HepG2 (cell line): ENCODE measurements around the gene MSMP. TPM values are rescaled to one million over a fixed set of nuclear protein-coding genes. Genes with fewer than 3 reads are reported as not detected.

Experiments
- BHLHE40 ChIP-seq: IDR thresholded peaks from 2 replicates; pipeline ENCODE4 v1.6.1; 2011; ENCODE audit warnings: low read length, improper control_type of control experiment
- DMAP1 ChIP-seq: IDR thresholded peaks from 2 replicates; pipeline ENCODE4 v1.6.1; 2016
- FOSL2 ChIP-seq: sonication (generic); formaldehyde crosslinking; IDR thresholded peaks from 2 replicates; pipeline ENCODE4 v1.4.0; 2020; ENCODE audit warnings: missing genetic modification reagents
- FOXJ3 ChIP-seq: sonication (generic); formaldehyde crosslinking; IDR thresholded peaks from 2 replicates; pipeline ENCODE4 v1.4.0; 2020; ENCODE audit warnings: missing genetic modification reagents, mild to moderate bottlenecking, borderline replicate concordance
- GTF3A ChIP-seq: sonication (generic); formaldehyde crosslinking; conservative IDR thresholded peaks from 2 replicates; pipeline ENCODE4 v1.4.0; 2020; ENCODE audit warnings: mild to moderate bottlenecking, missing genetic modification reagents
- KMT2A ChIP-seq: sonication (generic); formaldehyde crosslinking; IDR thresholded peaks from 2 replicates; pipeline ENCODE4 v1.4.0; 2020; ENCODE audit warnings: missing genetic modification reagents
- MAFF ChIP-seq: IDR thresholded peaks from 2 replicates; pipeline ENCODE4 v1.6.1; 2011; ENCODE audit warnings: low read depth, low read length, improper control_type of control experiment
- MBD4 ChIP-seq: IDR thresholded peaks from 2 replicates; pipeline ENCODE4 v1.6.1; 2012; ENCODE audit warnings: low read length, inconsistent platforms, borderline replicate concordance
- NFE2L2 ChIP-seq: fragments of 150-350 bp; IDR thresholded peaks from 2 replicates; pipeline ENCODE4 v1.6.1; 2014; ENCODE audit warnings: low read length
- RBM22 ChIP-seq: fragments of 200-400 bp; formaldehyde crosslinking; optimal IDR thresholded peaks from 2 replicates; pipeline ENCODE3; 2017; ENCODE audit warnings: mild to moderate bottlenecking, low read length, moderate library complexity
- RFX1 ChIP-seq: fragments of 450-650 bp; IDR thresholded peaks from 2 replicates; pipeline ENCODE4 v1.6.1; 2017
- SCMH1 ChIP-seq: sonication (generic); formaldehyde crosslinking; IDR thresholded peaks from 2 replicates; pipeline ENCODE4 v1.9.0; 2021; ENCODE audit warnings: missing genetic modification reagents, mild to moderate bottlenecking, borderline replicate concordance
- SRSF4 ChIP-seq: fragments of 200-400 bp; formaldehyde crosslinking; IDR thresholded peaks from one replicate; pipeline ENCODE4 v1.6.1; 2018; ENCODE audit warnings: mild to moderate bottlenecking, low read depth, low read length, moderate library complexity; ENCODE audit not compliant: poor library complexity, severe bottlenecking
- ZNF34 ChIP-seq: sonication (generic); formaldehyde crosslinking; IDR thresholded peaks from 2 replicates; pipeline ENCODE4 v1.4.0; 2020; ENCODE audit warnings: mild to moderate bottlenecking, missing genetic modification reagents, borderline replicate concordance
- ZNF343 ChIP-seq: sonication (generic); formaldehyde crosslinking; IDR thresholded peaks from 2 replicates; pipeline ENCODE4 v1.4.0; 2020; ENCODE audit warnings: mild to moderate bottlenecking, missing genetic modification reagents
- ZNF768 ChIP-seq: sonication (generic); formaldehyde crosslinking; IDR thresholded peaks from 2 replicates; pipeline ENCODE4 v1.4.0; 2020; ENCODE audit warnings: missing genetic modification reagents
- ZNF777 ChIP-seq: sonication (generic); formaldehyde crosslinking; IDR thresholded peaks from 2 replicates; pipeline ENCODE4 v1.4.0; 2020; ENCODE audit warnings: missing genetic modification reagents
- ZSCAN25 ChIP-seq: sonication (generic); formaldehyde crosslinking; IDR thresholded peaks from 2 replicates; pipeline ENCODE4 v1.8.0; 2022; ENCODE audit warnings: mild to moderate bottlenecking, missing genetic modification reagents
- polyA plus RNA-seq, 8 experiments: library from polyadenylated mRNA; depleted of rRNA in 3 of 8; stranded (reverse) in 7 of 8; unstranded in 1 of 8; fragments of >200 nt; fragmentation: Illumina TruSeq in 4 of 8; extraction: Trizol in 4 of 8; gene quantifications; 2 replicates each; pipeline versions ENCODE4 v1.2.1 to v1.2.3, GENCODE V29; 2011 to 2016; ENCODE audit warnings: low read depth in 4 of 8, missing spikeins in 1 of 8, mixed read lengths in 1 of 8; ENCODE audit not compliant: insufficient read depth in 1 of 8
- total RNA-seq, 5 experiments: library from RNA; depleted of rRNA; stranded (reverse); fragments of >200 nt; fragmentation: Illumina TruSeq; extraction: Trizol; gene quantifications; 2 replicates each; pipeline ENCODE4 v1.2.3, GENCODE V29; 2016; ENCODE audit warnings: low read depth in 1 of 5
- TF ChIP-seq, protein P1 (sequence below): sonication (generic); formaldehyde crosslinking; IDR thresholded peaks from 2 replicates; pipeline ENCODE4 v1.8.1; 2023; ENCODE audit warnings: mild to moderate bottlenecking, missing genetic modification reagents
- TF ChIP-seq, protein P2 (sequence below): sonication (generic); formaldehyde crosslinking; IDR thresholded peaks from 2 replicates; pipeline ENCODE4 v1.8.1; 2023; ENCODE audit warnings: mild to moderate bottlenecking, missing genetic modification reagents, borderline replicate concordance
- TF ChIP-seq, protein P3 (sequence below): sonication (generic); IDR thresholded peaks from 2 replicates; pipeline ENCODE4 v1.6.1; 2016; ENCODE audit warnings: low read depth, borderline replicate concordance
- TF ChIP-seq, protein P4 (sequence below): fragments of 450-650 bp; IDR thresholded peaks from 2 replicates; pipeline ENCODE4 v1.6.1; 2016

Gene MSMP
- total and polyA plus RNA-seq, 2 of the 13 experiments (the other 11 are each of a cell fraction or from before 2014, with no cell fraction given): 0.24 to 0.46 TPM

DNA sequence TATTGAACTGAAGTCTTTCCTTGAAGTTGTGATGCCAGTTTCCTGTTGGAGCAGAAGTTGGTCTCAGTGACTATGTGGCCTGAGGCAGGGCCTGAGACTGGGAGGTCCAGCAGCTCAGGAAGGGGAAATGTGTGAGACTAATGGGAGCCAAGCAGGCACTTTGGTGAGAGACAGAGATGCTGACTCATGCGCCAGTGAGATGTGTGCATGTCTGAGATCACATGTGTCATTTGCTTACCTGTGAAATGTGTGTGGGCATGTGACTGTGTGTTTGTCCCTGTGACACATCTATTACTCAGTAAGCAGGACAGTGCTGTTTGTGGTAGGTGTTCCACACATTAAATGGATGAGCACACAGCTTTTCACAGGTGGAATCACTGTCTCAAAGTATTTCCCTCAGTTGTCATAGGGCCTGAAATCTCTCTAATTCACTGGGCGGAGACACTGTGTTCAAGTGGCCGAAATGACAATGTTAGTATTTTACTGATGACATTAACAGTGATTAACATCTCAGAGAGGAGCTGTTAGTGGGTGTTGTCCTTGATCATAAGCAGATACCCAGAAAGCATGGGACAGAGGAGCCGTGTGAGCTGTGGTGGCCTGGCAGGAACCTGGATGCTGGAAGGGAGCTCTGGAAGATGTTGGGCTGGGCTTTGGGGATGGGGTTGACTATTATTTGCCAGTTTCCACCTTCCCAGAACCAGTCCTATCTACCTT, 44.7 kb upstream of the MSMP start (continued):
- TF ChIP-seq, protein P1, sequence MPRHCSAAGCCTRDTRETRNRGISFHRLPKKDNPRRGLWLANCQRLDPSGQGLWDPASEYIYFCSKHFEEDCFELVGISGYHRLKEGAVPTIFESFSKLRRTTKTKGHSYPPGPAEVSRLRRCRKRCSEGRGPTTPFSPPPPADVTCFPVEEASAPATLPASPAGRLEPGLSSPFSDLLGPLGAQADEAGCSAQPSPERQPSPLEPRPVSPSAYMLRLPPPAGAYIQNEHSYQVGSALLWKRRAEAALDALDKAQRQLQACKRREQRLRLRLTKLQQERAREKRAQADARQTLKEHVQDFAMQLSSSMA (CRISPR knock-in tag): no peak
- TF ChIP-seq BHLHE40 (0 out of 2 replicates have a peak, but pooled peaks have one; percentile 49), ZSCAN25 (no peak), ZNF34 (CRISPR knock-in tag) (no peak), SRSF4 (no peak), DMAP1 (no peak), NFE2L2 (peak; percentile 40; the same call in 1 of the 2 replicates), KMT2A (no peak), RBM22 (no peak), ZNF768 (no peak), ZNF343 (CRISPR knock-in tag) (no peak), SCMH1 (no peak), FOXJ3 (CRISPR knock-in tag) (no peak), MBD4 (no peak), FOSL2 (CRISPR knock-in tag) (peak; percentile 26; the same call in 1 of the 2 replicates), RFX1 (no peak), MAFF (peak; percentile 55), GTF3A (CRISPR knock-in tag) (no peak), ZNF777 (CRISPR knock-in tag) (no peak)
- TF ChIP-seq, protein P2, sequence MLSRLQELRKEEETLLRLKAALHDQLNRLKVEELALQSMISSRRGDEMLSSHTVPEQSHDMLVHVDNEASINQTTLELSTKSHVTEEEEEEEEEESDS (CRISPR knock-in tag): no peak
- TF ChIP-seq, protein P3, sequence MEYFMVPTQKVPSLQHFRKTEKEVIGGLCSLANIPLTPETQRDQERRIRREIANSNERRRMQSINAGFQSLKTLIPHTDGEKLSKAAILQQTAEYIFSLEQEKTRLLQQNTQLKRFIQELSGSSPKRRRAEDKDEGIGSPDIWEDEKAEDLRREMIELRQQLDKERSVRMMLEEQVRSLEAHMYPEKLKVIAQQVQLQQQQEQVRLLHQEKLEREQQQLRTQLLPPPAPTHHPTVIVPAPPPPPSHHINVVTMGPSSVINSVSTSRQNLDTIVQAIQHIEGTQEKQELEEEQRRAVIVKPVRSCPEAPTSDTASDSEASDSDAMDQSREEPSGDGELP: no peak
- TF ChIP-seq, protein P4, sequence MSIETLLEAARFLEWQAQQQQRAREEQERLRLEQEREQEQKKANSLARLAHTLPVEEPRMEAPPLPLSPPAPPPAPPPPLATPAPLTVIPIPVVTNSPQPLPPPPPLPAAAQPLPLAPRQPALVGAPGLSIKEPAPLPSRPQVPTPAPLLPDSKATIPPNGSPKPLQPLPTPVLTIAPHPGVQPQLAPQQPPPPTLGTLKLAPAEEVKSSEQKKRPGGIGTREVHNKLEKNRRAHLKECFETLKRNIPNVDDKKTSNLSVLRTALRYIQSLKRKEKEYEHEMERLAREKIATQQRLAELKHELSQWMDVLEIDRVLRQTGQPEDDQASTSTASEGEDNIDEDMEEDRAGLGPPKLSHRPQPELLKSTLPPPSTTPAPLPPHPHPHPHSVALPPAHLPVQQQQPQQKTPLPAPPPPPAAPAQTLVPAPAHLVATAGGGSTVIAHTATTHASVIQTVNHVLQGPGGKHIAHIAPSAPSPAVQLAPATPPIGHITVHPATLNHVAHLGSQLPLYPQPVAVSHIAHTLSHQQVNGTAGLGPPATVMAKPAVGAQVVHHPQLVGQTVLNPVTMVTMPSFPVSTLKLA: 0 out of 2 replicates have a peak, but pooled peaks have one; percentile 7
